Measurements from ENCODE around the gene NOS2.
"Not testable (repeated sequence)": the region's sequence is repeated elsewhere in the genome, so short reads cannot be mapped to it uniquely, and the experiment has no call there.

Gene NOS2

GRCh38 chr17:27762527-27763305, 37.6 kb downstream of the NOS2 start:
- DNase-seq (ENCODE audit: low spot score) = no peak
- TF ChIP-seq CTCF (IDR thresholded peaks at IDR 0.05; ENCODE audit: extremely low read depth, missing control alignments) = no peak

GRCh38 chr17:27760931-27761330, 39.4 kb downstream of the NOS2 start:
- not testable (repeated sequence) for DNase-seq (ENCODE audit: low spot score)

GRCh38 chr17:27760069-27760885, 40.1 kb downstream of the NOS2 start:
- DNase-seq (ENCODE audit: low spot score) = peak; percentile 59
- peak; percentile 72 for TF ChIP-seq CTCF (IDR thresholded peaks at IDR 0.05; ENCODE audit: extremely low read depth, missing control alignments)

- no peak for DNase-seq (ENCODE audit: low spot score)
- no peak for TF ChIP-seq CTCF (IDR thresholded peaks at IDR 0.05; ENCODE audit: extremely low read depth, missing control alignments)
Observed at GRCh38 chr17:27759528-27759927, 40.8 kb downstream of the NOS2 start.

GRCh38 chr17:27756467-27757371, 43.6 kb downstream of the NOS2 start:
- no peak for DNase-seq (ENCODE audit: low spot score)
- TF ChIP-seq CTCF (IDR thresholded peaks at IDR 0.05; ENCODE audit: extremely low read depth, missing control alignments) = peak; percentile 90

- no peak for DNase-seq (ENCODE audit: low spot score)
- TF ChIP-seq CTCF (IDR thresholded peaks at IDR 0.05; ENCODE audit: extremely low read depth, missing control alignments) = no peak
Observed at GRCh38 chr17:27755706-27756466, 44.4 kb downstream of the NOS2 start.

GRCh38 chr17:27754549-27754948, 45.8 kb downstream of the NOS2 start:
- DNase-seq (ENCODE audit: low spot score) = no peak
- TF ChIP-seq CTCF (IDR thresholded peaks at IDR 0.05; ENCODE audit: extremely low read depth, missing control alignments) = no peak

- DNase-seq (ENCODE audit: low spot score) = not testable (repeated sequence)
Observed at GRCh38 chr17:27753726-27754125, 46.6 kb downstream of the NOS2 start.

GRCh38 chr17:27752831-27753619, 47.3 kb downstream of the NOS2 start:
- DNase-seq (ENCODE audit: low spot score) = not testable (repeated sequence)

Data from GM20000 (cell line).